Type B pancreatic cell (in vitro differentiated cells): ENCODE data around the gene STK31. TPM values are rescaled to one million over a fixed set of nuclear protein-coding genes. Genes with fewer than 3 reads are reported as not detected.
"Not testable (repeated sequence)": the region's sequence is repeated elsewhere in the genome, so short reads cannot be mapped to it uniquely, and the experiment has no call there.

Experiments used
- DNase-seq: peaks from one replicate; pipeline ENCODE4 v3.0.0; 2021; ENCODE audit warnings: mixed read lengths; ENCODE audit not compliant: unreplicated experiment; ENCODE audit errors: extremely low spot score
- H3K27ac Mint-ChIP-seq: 2 replicates; pipeline ENCODE4 v1.8.0; 2021; ENCODE audit warnings: mild to moderate bottlenecking, mixed read lengths
- H3K27me3 Mint-ChIP-seq: 2 replicates; pipeline ENCODE4 v1.8.0; 2021; ENCODE audit warnings: mixed read lengths
- H3K36me3 Mint-ChIP-seq: 2 replicates; pipeline ENCODE4 v1.8.0; 2021; ENCODE audit warnings: mixed read lengths
- H3K4me1 Mint-ChIP-seq: one replicate; pipeline ENCODE4 v1.8.0; 2021; ENCODE audit warnings: mixed read lengths; ENCODE audit not compliant: unreplicated experiment
- H3K4me3 Mint-ChIP-seq: 2 replicates; pipeline ENCODE4 v1.8.0; 2021; ENCODE audit warnings: mild to moderate bottlenecking, mixed read lengths
- H3K9me3 Mint-ChIP-seq: 2 replicates; pipeline ENCODE4 v1.8.0; 2021; ENCODE audit warnings: mixed read lengths
- CTCF ChIP-seq: fragments of 200-600 bp; sonication (generic); conservative IDR thresholded peaks from 2 replicates; pipeline ENCODE4 v1.5.0; 2021; ENCODE audit warnings: antibody characterized with exemption, mild to moderate bottlenecking
- total RNA-seq: library from RNA; stranded (reverse); gene quantifications from 2 replicates; pipeline ENCODE4 v1.2.1, GENCODE V29; 2021; ENCODE audit warnings: low replicate concordance

The STK31 gene
- total RNA-seq, 1 donor from 2014 or later = 0.43 TPM

GRCh38 chr7:23873306-23873705, 163.3 kb downstream of the STK31 start:
- DNase-seq = no peak
- Mint-ChIP-seq H3K36me3 (no peaks in the 10 kb centered on the region), H3K4me3 (no peak overlapping the region), H3K27ac (no peak overlapping the region), H3K9me3 (peaks cover 5% of the 10 kb centered on the region), H3K27me3 (peaks cover 19% of the 10 kb centered on the region), H3K4me1 (no peaks in the 10 kb centered on the region)
- TF ChIP-seq CTCF = no peak

GRCh38 chr7:23876526-23876925, 166.5 kb downstream of the STK31 start:
- not testable (repeated sequence) for H3K9me3 Mint-ChIP-seq, H3K4me1 Mint-ChIP-seq, H3K27ac Mint-ChIP-seq, H3K36me3 Mint-ChIP-seq, H3K4me3 Mint-ChIP-seq, DNase-seq
- H3K27me3 Mint-ChIP-seq = peaks cover 17% of the 10 kb centered on the region

Other genes starting within 250 kb of the STK31 start
- 99.3 and 107 TPM in 2 replicates for gene IGF2BP3, start 239.7 kb upstream of the STK31 start, total RNA-seq
- 97.9 and 116 TPM in 2 replicates for gene TRA2A, start 178.2 kb upstream of the STK31 start, total RNA-seq
- gene CCDC126, start 112.8 kb upstream of the STK31 start, total RNA-seq = 11.1 and 15.2 TPM in 2 replicates
- 8.2 and 11.7 TPM in 2 replicates for gene FAM221A, start 30.0 kb upstream of the STK31 start, total RNA-seq